Mesenchymal stem cell (in vitro differentiated cells and primary cell): Measurements from ENCODE around the gene TUBB1.
A peak's percentile ranks its signal among the peaks of the same experiment; 100 is the strongest.
"Not testable (repeated sequence)": the region's sequence is repeated elsewhere in the genome, so short reads cannot be mapped to it uniquely, and the experiment has no call there.

ENCODE experiments used
- DNase-seq: peaks from one replicate; pipeline ENCODE4 v3.0.0-alpha.2; 2013
- H2AFZ ChIP-seq: one replicate; pipeline ENCODE4 v1.6.1; 2013; ENCODE audit warnings: low read depth, mild to moderate bottlenecking, control low read depth, inconsistent platforms, low read length, moderate library complexity
- H2AK5ac ChIP-seq: 2 replicates; pipeline ENCODE4 v1.6.1; 2013; ENCODE audit warnings: low read length, moderate library complexity, mild to moderate bottlenecking, inconsistent platforms; ENCODE audit not compliant: severe bottlenecking
- H2BK120ac ChIP-seq: one replicate; pipeline ENCODE4 v1.6.1; 2013; ENCODE audit warnings: low read depth, mild to moderate bottlenecking, inconsistent platforms, low read length, moderate library complexity
- H2BK12ac ChIP-seq, 2 experiments: one replicate each; pipeline ENCODE4 v1.6.1; 2013; ENCODE audit warnings: inconsistent platforms in 2 of 2, low read length in 2 of 2, mild to moderate bottlenecking in 2 of 2, moderate library complexity in 2 of 2, control low read depth in 1 of 2
- H2BK15ac ChIP-seq: one replicate; pipeline ENCODE4 v1.6.1; 2013; ENCODE audit warnings: mild to moderate bottlenecking, low read depth, inconsistent platforms; ENCODE audit not compliant: poor library complexity, severe bottlenecking
- H2BK5ac ChIP-seq: 2 replicates; pipeline ENCODE4 v1.6.1; 2013; ENCODE audit warnings: low read depth, mild to moderate bottlenecking, low read length, control low read depth, inconsistent platforms; ENCODE audit not compliant: poor library complexity, severe bottlenecking
- H3K14ac ChIP-seq, 2 experiments: one replicate each; pipeline ENCODE4 v1.6.1; 2013; ENCODE audit warnings: inconsistent platforms in 2 of 2, low read length in 2 of 2, control low read depth in 1 of 2, mild to moderate bottlenecking in 1 of 2, moderate library complexity in 1 of 2
- H3K18ac ChIP-seq, 2 experiments: one replicate each; pipeline ENCODE4 v1.6.1; 2013; ENCODE audit warnings: inconsistent platforms in 2 of 2, low read length in 2 of 2, control low read depth in 1 of 2, low read depth in 1 of 2, mild to moderate bottlenecking in 1 of 2
- H3K23ac ChIP-seq, 2 experiments: one replicate each; pipeline ENCODE4 v1.6.1; 2013; ENCODE audit warnings: inconsistent platforms in 2 of 2, low read length in 2 of 2, mild to moderate bottlenecking in 2 of 2, moderate library complexity in 2 of 2, control low read depth in 1 of 2
- H3K27ac ChIP-seq: 2 replicates; pipeline ENCODE4 v1.5.1; 2013; ENCODE audit warnings: mild to moderate bottlenecking, moderate library complexity, low read length, control low read depth, inconsistent platforms; ENCODE audit not compliant: poor library complexity, severe bottlenecking
- H3K27me3 ChIP-seq, 2 experiments: 2 replicates each; pipeline versions ENCODE4 v1.6.1 to v1.7.0; 2013; ENCODE audit warnings: low read length in 2 of 2, mild to moderate bottlenecking in 2 of 2, moderate library complexity in 2 of 2, control low read depth in 1 of 2, inconsistent platforms in 1 of 2; ENCODE audit not compliant: control insufficient read depth in 1 of 2, insufficient read depth in 1 of 2
- H3K36me3 ChIP-seq, 2 experiments: 2 replicates each; pipeline versions ENCODE4 v1.6.1 to v1.7.0; 2013; ENCODE audit warnings: low read length in 2 of 2, control low read depth in 1 of 2, inconsistent platforms in 1 of 2, low read depth in 1 of 2, mild to moderate bottlenecking in 1 of 2; ENCODE audit not compliant: insufficient read depth in 2 of 2, control insufficient read depth in 1 of 2
- H3K4ac ChIP-seq, 2 experiments: one replicate each; pipeline ENCODE4 v1.6.1; 2013; ENCODE audit warnings: inconsistent platforms in 2 of 2, low read length in 2 of 2, mild to moderate bottlenecking in 2 of 2, moderate library complexity in 2 of 2, control low read depth in 1 of 2, low read depth in 1 of 2
- H3K4me1 ChIP-seq: 2 replicates; pipeline ENCODE4 v1.6.1; 2013; ENCODE audit warnings: low read depth, low read length, control low read depth; ENCODE audit not compliant: control insufficient read depth, insufficient read depth
- H3K4me2 ChIP-seq: 2 replicates; pipeline ENCODE4 v1.6.1; 2013; ENCODE audit warnings: low read length, mild to moderate bottlenecking, inconsistent platforms; ENCODE audit not compliant: poor library complexity, severe bottlenecking
- H3K4me3 ChIP-seq, 2 experiments: 2 replicates each; pipeline versions ENCODE4 v1.5.1 to v1.7.0; 2013; ENCODE audit warnings: low read length in 2 of 2, mild to moderate bottlenecking in 2 of 2, control low read depth in 1 of 2, low read depth in 1 of 2; ENCODE audit not compliant: insufficient read depth in 1 of 2
- H3K79me1 ChIP-seq: replicated peaks from 2 replicates; pipeline ENCODE4 v1.6.1; 2013; ENCODE audit warnings: mild to moderate bottlenecking, control low read depth, low read length, inconsistent platforms; ENCODE audit not compliant: poor library complexity, severe bottlenecking
- H3K9ac ChIP-seq: 2 replicates; pipeline ENCODE4 v1.7.0; 2013; ENCODE audit warnings: mild to moderate bottlenecking, low read length, moderate library complexity
- H3K9me3 ChIP-seq: 2 replicates; pipeline ENCODE4 v1.7.0; 2013; ENCODE audit warnings: mild to moderate bottlenecking, low read length; ENCODE audit not compliant: control insufficient read depth
- H4K8ac ChIP-seq: one replicate; pipeline ENCODE4 v1.6.1; 2013; ENCODE audit warnings: inconsistent platforms, mild to moderate bottlenecking, low read length, moderate library complexity
- H4K91ac ChIP-seq: one replicate; pipeline ENCODE4 v1.6.1; 2013; ENCODE audit warnings: mild to moderate bottlenecking, low read length, inconsistent platforms
- WGBS: methylation state at CpG from one replicate; pipeline ENCODE4 v1.1.7; 2013; ENCODE audit warnings: mixed read lengths; 5-methylcytosine and 5-hydroxymethylcytosine counted together

The TUBB1 gene

DNA sequence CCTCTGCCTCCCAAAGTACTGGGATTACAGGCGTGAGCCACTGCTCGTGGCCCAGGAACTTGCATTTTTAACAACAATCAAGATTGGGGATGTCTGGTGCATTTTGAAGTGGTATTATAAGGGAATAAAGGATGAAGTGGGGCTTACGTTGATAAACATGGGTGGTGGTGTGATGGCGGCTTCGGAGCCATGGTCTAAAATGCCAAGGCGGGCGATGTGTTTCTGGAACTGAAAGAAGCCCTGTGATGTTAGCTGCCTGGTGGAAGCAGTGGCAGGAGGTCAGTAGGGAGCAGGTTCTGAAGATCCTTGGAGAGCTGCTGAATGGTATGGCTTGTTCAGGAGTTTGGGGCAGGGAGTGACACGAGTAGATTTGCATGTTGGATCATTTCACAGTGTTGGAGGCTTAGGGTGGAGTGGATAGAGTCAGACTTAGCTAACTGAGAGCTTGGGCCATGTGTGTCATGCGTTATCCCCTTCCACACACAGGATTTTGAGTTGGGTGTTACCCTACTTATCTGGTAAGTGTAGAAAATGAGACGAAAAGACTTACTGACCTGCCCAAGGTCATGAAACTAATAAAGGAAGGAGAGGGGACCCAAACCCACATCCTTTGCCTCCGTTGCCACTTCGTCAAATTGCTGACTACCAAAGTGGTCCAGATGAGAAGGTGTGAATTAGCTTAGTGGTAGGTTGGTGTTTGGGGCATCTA is 36.7 kb upstream of the TUBB1 start:
- Histone ChIP-seq H3K27ac (no peak overlapping the region), H3K18ac (no peak overlapping the region), H3K4me2 (no peak overlapping the region), H2BK120ac (no peak overlapping the region), H3K36me3 (peaks cover 9 to 13% of the 10 kb centered on the region in 2 experiments), H3K27me3 (no peaks in the 10 kb centered on the region), H4K91ac (no peak overlapping the region), H2BK15ac (no peak overlapping the region), H3K9ac (no peak overlapping the region), H2BK5ac (no peak overlapping the region), H3K9me3 (no peaks in the 10 kb centered on the region), H4K8ac (no peak overlapping the region), H2AK5ac (no peak overlapping the region), H2AFZ (no peak overlapping the region), H3K4ac (no peak overlapping the region), H3K23ac (no peak overlapping the region), H3K79me1 (peaks cover 22% of the 10 kb centered on the region), H2BK12ac (peak overlapping the region in 1 of 2 experiments; percentile 2), H3K4me1 (peaks cover 12% of the 10 kb centered on the region), H3K4me3 (peak overlapping the region in 1 of 2 experiments; percentile 96), H3K14ac (no peak overlapping the region)
- 97% methylated on average over 12 of the region's 12 CpGs for WGBS
- no peak for DNase-seq

DNA sequence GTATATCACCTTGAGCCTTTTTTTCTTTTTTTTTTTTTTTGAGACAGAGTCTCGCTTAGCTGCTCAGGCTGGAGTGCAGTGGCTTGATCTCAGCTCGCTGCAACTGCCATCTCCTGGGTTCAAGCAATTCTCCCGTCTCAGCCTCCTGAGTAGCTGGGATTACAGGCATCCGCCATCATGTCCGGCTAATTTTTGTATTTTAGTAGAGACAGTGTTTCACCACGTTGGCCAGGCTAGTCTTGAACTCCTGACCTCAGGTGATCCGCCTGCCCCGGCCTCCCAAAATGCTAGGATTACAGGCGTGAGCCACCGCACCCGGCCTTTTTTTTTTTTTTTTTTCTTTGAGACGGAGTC is 36.1 kb upstream of the TUBB1 start:
- H3K18ac ChIP-seq, H2BK12ac ChIP-seq, H3K4ac ChIP-seq, H2BK5ac ChIP-seq, H4K8ac ChIP-seq, H3K9me3 ChIP-seq, H3K14ac ChIP-seq, H2BK120ac ChIP-seq, H2AFZ ChIP-seq, DNase-seq, H3K27me3 ChIP-seq, H4K91ac ChIP-seq, H3K9ac ChIP-seq, H3K4me2 ChIP-seq, H3K23ac ChIP-seq, H3K27ac ChIP-seq, H2BK15ac ChIP-seq, H3K4me3 ChIP-seq, H2AK5ac ChIP-seq: not testable (repeated sequence)
- peaks cover 15% of the 10 kb centered on the region for H3K4me1 ChIP-seq
- H3K36me3 ChIP-seq: peaks cover 13 to 18% of the 10 kb centered on the region in 2 experiments
- over 99% methylated on average over 11 of the region's 12 CpGs for WGBS
- H3K79me1 ChIP-seq: peaks cover 26% of the 10 kb centered on the region

DNA sequence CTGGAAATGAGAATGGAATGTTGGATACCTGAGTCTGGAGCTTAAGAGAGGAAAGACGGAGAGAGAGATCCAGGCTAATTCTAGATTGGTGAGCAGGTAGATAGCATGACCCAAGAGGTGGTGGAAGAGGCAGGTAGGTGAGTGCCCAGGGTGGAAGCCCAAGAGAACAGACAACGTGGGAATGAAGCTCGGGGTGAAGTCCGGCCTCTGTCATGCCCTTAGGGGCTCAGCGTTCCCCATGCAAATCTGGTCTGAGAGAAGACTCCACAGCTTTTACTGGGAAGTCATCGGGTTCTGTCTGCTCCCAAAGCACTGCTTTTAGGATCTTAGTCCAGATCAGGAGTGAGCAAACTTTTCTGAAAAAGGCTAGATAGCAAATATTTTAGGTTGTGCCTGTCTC is 34.5 kb upstream of the TUBB1 start:
- Histone ChIP-seq H3K79me1 (peaks cover 38% of the 10 kb centered on the region), H3K4me1 (peaks cover 15% of the 10 kb centered on the region), H3K27me3 (no peaks in the 10 kb centered on the region), H3K9ac (no peak overlapping the region), H2BK5ac (no peak overlapping the region), H3K23ac (peak overlapping the region in 1 of 2 experiments; percentile 50), H2BK120ac (no peak overlapping the region), H3K14ac (no peak overlapping the region), H3K4ac (no peak overlapping the region), H2AFZ (no peak overlapping the region), H4K8ac (no peak overlapping the region), H4K91ac (no peak overlapping the region), H3K36me3 (peaks cover 27 to 34% of the 10 kb centered on the region in 2 experiments), H3K4me3 (no peak overlapping the region), H3K9me3 (no peaks in the 10 kb centered on the region), H2BK15ac (no peak overlapping the region), H3K18ac (no peak overlapping the region), H2BK12ac (no peak overlapping the region), H2AK5ac (no peak overlapping the region), H3K27ac (no peak overlapping the region), H3K4me2 (no peak overlapping the region)
- DNase-seq: no peak
- 91% methylated on average over 6 of the region's 6 CpGs for WGBS

DNA sequence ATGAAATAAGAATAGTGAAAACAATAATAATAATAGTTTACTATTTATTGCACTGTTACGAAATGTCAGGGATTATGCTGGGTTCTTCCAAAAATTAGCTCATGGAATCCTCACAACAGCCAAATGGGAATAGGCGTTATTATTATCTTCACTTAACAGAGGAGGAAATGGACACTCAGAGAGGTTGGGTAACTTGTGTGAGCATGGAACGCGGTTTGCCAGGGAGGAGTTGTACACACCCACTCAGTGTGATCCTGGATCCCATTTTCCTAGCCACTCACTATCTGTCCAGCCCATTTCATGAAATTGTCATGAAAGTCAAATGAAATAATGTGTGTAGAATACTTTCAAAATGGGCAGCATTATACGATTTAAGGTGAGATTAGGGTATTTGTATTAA is 33.6 kb upstream of the TUBB1 start:
- H2BK12ac ChIP-seq: no peak overlapping the region
- DNase-seq: no peak
- H3K79me1 ChIP-seq: peaks cover 42% of the 10 kb centered on the region
- H3K9me3 ChIP-seq: no peaks in the 10 kb centered on the region
- H3K18ac ChIP-seq: no peak overlapping the region
- H2AK5ac ChIP-seq: no peak overlapping the region
- peaks cover 15% of the 10 kb centered on the region for H3K4me1 ChIP-seq
- no peak overlapping the region for H3K4me3 ChIP-seq
- 91% methylated on average over 5 of the region's 5 CpGs for WGBS
- H4K8ac ChIP-seq: no peak overlapping the region
- no peak overlapping the region for H2BK15ac ChIP-seq
- H4K91ac ChIP-seq: no peak overlapping the region
- no peak overlapping the region for H3K9ac ChIP-seq
- H2BK120ac ChIP-seq: no peak overlapping the region
- H2AFZ ChIP-seq: no peak overlapping the region
- H3K36me3 ChIP-seq: peaks cover 32 to 42% of the 10 kb centered on the region in 2 experiments
- no peak overlapping the region for H3K4me2 ChIP-seq
- H3K23ac ChIP-seq: no peak overlapping the region
- no peak overlapping the region for H3K4ac ChIP-seq
- H3K27ac ChIP-seq: no peak overlapping the region
- no peak overlapping the region for H3K14ac ChIP-seq
- H2BK5ac ChIP-seq: no peak overlapping the region
- no peaks in the 10 kb centered on the region for H3K27me3 ChIP-seq
